Neural progenitor cell (in vitro differentiated cells): ENCODE results near the gene PUSL1. TPM values are rescaled to one million over a fixed set of nuclear protein-coding genes. Genes with fewer than 3 reads are reported as not detected.

Experiments
- DNase-seq: peaks from one replicate; pipeline ENCODE4 v3.0.0-alpha.2; 2016; ENCODE audit warnings: low spot score
- H2AFZ ChIP-seq: fragments of 200-600 bp; sonication (generic); replicated peaks from 2 replicates; pipeline ENCODE4 v1.6.1; 2016; ENCODE audit warnings: antibody characterized with exemption
- H3F3A ChIP-seq: fragments of 200-600 bp; sonication (generic); 2 replicates; pipeline ENCODE4 v1.6.1; 2016; ENCODE audit warnings: antibody characterized with exemption, low read depth
- H3K27ac ChIP-seq: fragments of 200-600 bp; sonication (generic); 2 replicates; pipeline ENCODE4 v1.5.1; 2016; ENCODE audit warnings: mild to moderate bottlenecking
- H3K27me3 ChIP-seq: fragments of 200-600 bp; sonication (generic); 2 replicates; pipeline ENCODE4 v1.6.1; 2016; ENCODE audit warnings: mild to moderate bottlenecking, moderate library complexity
- H3K36me3 ChIP-seq: fragments of 200-600 bp; sonication (generic); 2 replicates; pipeline ENCODE4 v1.5.1; 2016
- H3K4me1 ChIP-seq: fragments of 200-600 bp; sonication (generic); 2 replicates; pipeline ENCODE4 v1.6.1; 2016; ENCODE audit warnings: mixed run types
- H3K4me2 ChIP-seq: fragments of 200-600 bp; sonication (generic); 2 replicates; pipeline ENCODE4 v1.6.1; 2016
- H3K4me3 ChIP-seq: fragments of 200-600 bp; sonication (generic); 2 replicates; pipeline ENCODE4 v1.5.1; 2016
- H3K79me2 ChIP-seq: fragments of 200-600 bp; sonication (generic); 2 replicates; pipeline ENCODE4 v1.6.1; 2016; ENCODE audit warnings: low read depth
- H3K9ac ChIP-seq: fragments of 200-600 bp; sonication (generic); 2 replicates; pipeline ENCODE4 v1.6.1; 2016
- H3K9me3 ChIP-seq: fragments of 200-600 bp; sonication (generic); 2 replicates; pipeline ENCODE4 v1.5.1; 2016; ENCODE audit warnings: low read depth
- H4K20me1 ChIP-seq: fragments of 200-600 bp; sonication (generic); 2 replicates; pipeline ENCODE4 v1.6.1; 2016; ENCODE audit warnings: low read depth
- H3K27ac Mint-ChIP-seq: 3 replicates; pipeline ENCODE4 v1.8.0; 2021; ENCODE audit warnings: mixed read lengths
- H3K27me3 Mint-ChIP-seq: 2 replicates; pipeline ENCODE4 v1.8.0; 2022; ENCODE audit warnings: low read depth, mild to moderate bottlenecking, inconsistent platforms, moderate library complexity, mixed read lengths; ENCODE audit not compliant: insufficient read depth
- H3K36me3 Mint-ChIP-seq: 3 replicates; pipeline ENCODE4 v1.8.0; 2021; ENCODE audit warnings: mixed read lengths
- H3K4me1 Mint-ChIP-seq: 3 replicates; pipeline ENCODE4 v1.8.0; 2021; ENCODE audit warnings: mixed read lengths
- H3K4me3 Mint-ChIP-seq: 3 replicates; pipeline ENCODE4 v1.8.0; 2021; ENCODE audit warnings: mild to moderate bottlenecking, moderate library complexity, mixed read lengths
- H3K9me3 Mint-ChIP-seq: 3 replicates; pipeline ENCODE4 v1.8.0; 2020; ENCODE audit warnings: mixed read lengths
- CTCF ChIP-seq: fragments of 200-600 bp; sonication (generic); IDR thresholded peaks from 2 replicates; pipeline ENCODE4 v1.5.1; 2017; ENCODE audit warnings: antibody characterized with exemption, mild to moderate bottlenecking
- EZH2 ChIP-seq: fragments of 200-600 bp; sonication (generic); IDR thresholded peaks from 2 replicates; pipeline ENCODE4 v1.6.1; 2017; ENCODE audit warnings: antibody characterized with exemption, mild to moderate bottlenecking, moderate library complexity
- EZH2phosphoT487 ChIP-seq: fragments of 200-600 bp; sonication (generic); IDR thresholded peaks from 2 replicates; pipeline ENCODE4 v1.6.1; 2017; ENCODE audit warnings: antibody characterized with exemption
- total RNA-seq: library from RNA; depleted of rRNA; stranded (reverse); fragments of >200 nt; gene quantifications from 2 replicates; pipeline ENCODE4 v1.2.3, GENCODE V29; 2015; ENCODE audit warnings: low replicate concordance

The PUSL1 gene
- total RNA-seq, 1 donor from 2014 or later, result 3.7 TPM

- no peak overlapping the region for H3K4me3 Mint-ChIP-seq
- DNase-seq, result no peak
These were observed 29.8 kb upstream of the PUSL1 start for GRCh38 chr1:1278620-1279019.

GRCh38 chr1:1279028-1279427, 29.4 kb upstream of the PUSL1 start:
- no peaks in the 10 kb centered on the region for H4K20me1 ChIP-seq
- H3K9ac ChIP-seq, result no peak overlapping the region
- H3K27ac ChIP-seq, result no peak overlapping the region
- H3K27me3 ChIP-seq, result no peaks in the 10 kb centered on the region
- H3K9me3 ChIP-seq, result no peaks in the 10 kb centered on the region
- no peak overlapping the region for H3K4me2 ChIP-seq
- peaks cover 3% of the 10 kb centered on the region for H3K36me3 Mint-ChIP-seq
- no peaks in the 10 kb centered on the region for H3F3A ChIP-seq
- no peaks in the 10 kb centered on the region for H3K36me3 ChIP-seq
- no peak overlapping the region for H3K4me3 ChIP-seq
- H3K79me2 ChIP-seq, result no peaks in the 10 kb centered on the region
- TF ChIP-seq CTCF (no peak), EZH2 (no peak), EZH2phosphoT487 (no peak)
- H3K4me1 Mint-ChIP-seq, result peaks cover 21% of the 10 kb centered on the region
- peaks cover 9% of the 10 kb centered on the region for H3K27me3 Mint-ChIP-seq
- H3K9me3 Mint-ChIP-seq, result peaks cover 2% of the 10 kb centered on the region
- H2AFZ ChIP-seq, result no peak overlapping the region
- H3K4me1 ChIP-seq, result peaks cover 3% of the 10 kb centered on the region
- no peak overlapping the region for H3K4me3 Mint-ChIP-seq
- DNase-seq, result no peak
- H3K27ac Mint-ChIP-seq, result no peak overlapping the region

More at GRCh38 chr1:1278620-1279019, 29.8 kb upstream of the PUSL1 start:
- Histone ChIP-seq H4K20me1 (no peaks in the 10 kb centered on the region), H3K4me1 (peaks cover 3% of the 10 kb centered on the region), H3K36me3 (no peaks in the 10 kb centered on the region), H3K4me2 (no peak overlapping the region), H3K9me3 (no peaks in the 10 kb centered on the region), H3K4me3 (no peak overlapping the region), H3K9ac (no peak overlapping the region), H2AFZ (no peak overlapping the region), H3K79me2 (no peaks in the 10 kb centered on the region), H3F3A (no peaks in the 10 kb centered on the region), H3K27me3 (no peaks in the 10 kb centered on the region), H3K27ac (no peak overlapping the region)
- H3K4me1 Mint-ChIP-seq, result peaks cover 19% of the 10 kb centered on the region
- H3K9me3 Mint-ChIP-seq, result peaks cover 2% of the 10 kb centered on the region
- no peak for TF ChIP-seq EZH2phosphoT487
- TF ChIP-seq CTCF, result no peak
- TF ChIP-seq EZH2, result no peak
- no peak overlapping the region for H3K27ac Mint-ChIP-seq
- H3K27me3 Mint-ChIP-seq, result peaks cover 9% of the 10 kb centered on the region
- H3K36me3 Mint-ChIP-seq, result peaks cover 3% of the 10 kb centered on the region

- Mint-ChIP-seq H3K36me3 (no peaks in the 10 kb centered on the region), H3K27ac (no peak overlapping the region), H3K4me1 (peaks cover 11% of the 10 kb centered on the region), H3K4me3 (no peak overlapping the region), H3K9me3 (no peaks in the 10 kb centered on the region), H3K27me3 (peaks cover 5% of the 10 kb centered on the region)
- H3K36me3 ChIP-seq, result no peaks in the 10 kb centered on the region
- no peak overlapping the region for H3K9ac ChIP-seq
- H3K27me3 ChIP-seq, result no peaks in the 10 kb centered on the region
- H3K4me1 ChIP-seq, result no peaks in the 10 kb centered on the region
- no peak overlapping the region for H3K4me2 ChIP-seq
- no peak overlapping the region for H3K27ac ChIP-seq
- TF ChIP-seq CTCF, result no peak
- H3K4me3 ChIP-seq, result no peak overlapping the region
- no peaks in the 10 kb centered on the region for H3K9me3 ChIP-seq
- no peak overlapping the region for H2AFZ ChIP-seq
- DNase-seq, result no peak
- no peaks in the 10 kb centered on the region for H4K20me1 ChIP-seq
- H3F3A ChIP-seq, result peaks cover 10% of the 10 kb centered on the region
- no peaks in the 10 kb centered on the region for H3K79me2 ChIP-seq
These were observed 27.5 kb upstream of the PUSL1 start for GRCh38 chr1:1280782-1281481.
